DND-41 (cell line): ENCODE results near the gene PLEKHA4.
"Not testable (repeated sequence)": the region's sequence is repeated elsewhere in the genome, so short reads cannot be mapped to it uniquely, and the experiment has no call there.

Source experiments
- EZH2 ChIP-seq: IDR thresholded peaks from 3 replicates; pipeline ENCODE4 v1.6.1; 2012; ENCODE audit warnings: borderline replicate concordance, low read depth, mild to moderate bottlenecking, moderate library complexity, low read length, inconsistent platforms; ENCODE audit not compliant: severe bottlenecking
- TF ChIP-seq, protein P1 (sequence below): IDR thresholded peaks from 2 replicates; pipeline ENCODE4 v1.5.1; 2012; ENCODE audit warnings: borderline replicate concordance, low read length, moderate library complexity, mild to moderate bottlenecking; ENCODE audit not compliant: poor library complexity, severe bottlenecking; ENCODE audit errors: extremely low read depth

DNA sequence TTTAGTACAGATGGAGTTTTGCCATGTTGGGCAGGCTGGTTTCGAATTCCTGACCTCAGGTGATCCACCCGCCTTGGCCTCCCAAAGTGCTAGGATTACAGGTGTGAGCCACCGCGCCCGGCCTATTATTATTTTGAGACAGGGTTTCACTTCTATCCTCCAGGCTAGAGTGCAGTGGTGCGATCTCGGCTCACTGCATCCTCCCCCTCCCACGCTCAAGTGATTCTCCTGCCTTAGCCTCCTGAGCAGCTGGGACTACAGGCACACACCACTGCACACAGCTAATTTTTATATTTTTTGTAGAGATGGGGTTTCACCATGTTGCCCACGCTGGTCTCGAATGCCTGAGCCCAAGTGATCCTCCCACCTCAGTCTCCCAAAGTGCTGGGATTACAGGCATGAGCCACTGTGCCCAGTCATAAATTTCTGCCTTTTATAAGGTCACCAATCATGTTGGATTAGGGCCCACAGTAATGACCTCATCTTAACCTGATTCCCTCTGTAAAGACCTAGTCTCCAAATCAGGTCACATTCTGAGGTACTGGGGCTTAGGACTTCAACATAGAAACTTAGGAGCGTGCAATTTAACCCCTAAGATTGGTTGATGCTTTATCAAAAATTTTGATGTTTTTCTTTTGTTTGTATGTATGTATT lies 41.1 kb upstream of the PLEKHA4 start:
- TF ChIP-seq, protein P1, sequence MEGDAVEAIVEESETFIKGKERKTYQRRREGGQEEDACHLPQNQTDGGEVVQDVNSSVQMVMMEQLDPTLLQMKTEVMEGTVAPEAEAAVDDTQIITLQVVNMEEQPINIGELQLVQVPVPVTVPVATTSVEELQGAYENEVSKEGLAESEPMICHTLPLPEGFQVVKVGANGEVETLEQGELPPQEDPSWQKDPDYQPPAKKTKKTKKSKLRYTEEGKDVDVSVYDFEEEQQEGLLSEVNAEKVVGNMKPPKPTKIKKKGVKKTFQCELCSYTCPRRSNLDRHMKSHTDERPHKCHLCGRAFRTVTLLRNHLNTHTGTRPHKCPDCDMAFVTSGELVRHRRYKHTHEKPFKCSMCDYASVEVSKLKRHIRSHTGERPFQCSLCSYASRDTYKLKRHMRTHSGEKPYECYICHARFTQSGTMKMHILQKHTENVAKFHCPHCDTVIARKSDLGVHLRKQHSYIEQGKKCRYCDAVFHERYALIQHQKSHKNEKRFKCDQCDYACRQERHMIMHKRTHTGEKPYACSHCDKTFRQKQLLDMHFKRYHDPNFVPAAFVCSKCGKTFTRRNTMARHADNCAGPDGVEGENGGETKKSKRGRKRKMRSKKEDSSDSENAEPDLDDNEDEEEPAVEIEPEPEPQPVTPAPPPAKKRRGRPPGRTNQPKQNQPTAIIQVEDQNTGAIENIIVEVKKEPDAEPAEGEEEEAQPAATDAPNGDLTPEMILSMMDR = not testable (repeated sequence)
- TF ChIP-seq EZH2 = not testable (repeated sequence)
